BJ (cell line): ENCODE results near the gene LYRM9. TPM values are rescaled to one million over a fixed set of nuclear protein-coding genes. Genes with fewer than 3 reads are reported as not detected.

Experiments used
- CTCF ChIA-PET: fragments of 350-600 bp; formaldehyde crosslinking; extraction: SDS; loops from one replicate; lab custom pipeline; 2021; ENCODE audit warnings: antibody characterized with exemption, inconsistent platforms; lab: Yijun Ruan, JAX
- POLR2A ChIA-PET: fragments of 300-600 bp; sonication (Branson Sonifier 250); formaldehyde crosslinking; extraction: SDS; loops from one replicate; lab custom pipeline; 2021; ENCODE audit warnings: antibody characterized with exemption; lab: Charles Lee
- DNase-seq: peaks from one replicate; pipeline ENCODE4 v3.0.0-alpha.2; 2011; ENCODE audit warnings: low read depth
- H3K27me3 ChIP-seq: 2 replicates; pipeline ENCODE4 v1.6.0; 2011; ENCODE audit warnings: low read length; ENCODE audit not compliant: control insufficient read depth, insufficient read depth
- H3K36me3 ChIP-seq: 2 replicates; pipeline ENCODE4 v1.5.1; 2011; ENCODE audit warnings: low read length; ENCODE audit not compliant: control insufficient read depth, insufficient read depth
- H3K4me3 ChIP-seq: 2 replicates; pipeline ENCODE4 v1.5.1; 2011; ENCODE audit warnings: low read depth, mild to moderate bottlenecking, control low read depth, low read length
- polyA plus RNA-seq: library from polyadenylated mRNA; depleted of rRNA; stranded (reverse); fragments of >200 nt; gene quantifications from 2 replicates; pipeline ENCODE4 v1.2.3, GENCODE V29; 2011
- TF ChIP-seq, protein P1 (sequence below): IDR thresholded peaks from 2 replicates; pipeline ENCODE4 v1.5.1; 2011; ENCODE audit warnings: low read depth, mild to moderate bottlenecking, control low read depth, inconsistent platforms, low read length, moderate library complexity; ENCODE audit not compliant: insufficient read depth

Gene LYRM9
- polyA plus RNA-seq, 1 experiment = 7.0 TPM

DNA sequence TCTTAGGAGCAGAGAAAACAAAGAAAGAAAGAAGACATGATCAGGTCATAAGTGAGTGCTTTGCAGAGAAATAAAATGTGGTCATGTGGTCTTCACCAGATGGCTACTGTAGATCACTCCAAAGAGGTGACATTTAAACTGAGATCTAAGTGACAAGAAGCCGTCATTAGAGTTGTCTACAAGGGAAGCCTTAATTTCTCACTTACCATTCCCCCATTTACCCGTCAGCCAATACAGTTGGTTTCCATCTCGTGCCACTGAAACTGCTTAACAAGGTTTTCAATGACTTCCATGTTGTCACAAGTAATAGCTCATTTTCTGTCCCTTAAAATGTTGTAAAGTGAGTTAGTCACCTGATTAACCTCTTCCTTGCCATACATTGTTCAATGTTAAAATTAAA lies 6.4 kb upstream of the LYRM9 start:
- Histone ChIP-seq H3K27me3 (peaks cover 3% of the 10 kb centered on the region), H3K36me3 (no peaks in the 10 kb centered on the region), H3K4me3 (no peak overlapping the region)
- TF ChIP-seq, protein P1, sequence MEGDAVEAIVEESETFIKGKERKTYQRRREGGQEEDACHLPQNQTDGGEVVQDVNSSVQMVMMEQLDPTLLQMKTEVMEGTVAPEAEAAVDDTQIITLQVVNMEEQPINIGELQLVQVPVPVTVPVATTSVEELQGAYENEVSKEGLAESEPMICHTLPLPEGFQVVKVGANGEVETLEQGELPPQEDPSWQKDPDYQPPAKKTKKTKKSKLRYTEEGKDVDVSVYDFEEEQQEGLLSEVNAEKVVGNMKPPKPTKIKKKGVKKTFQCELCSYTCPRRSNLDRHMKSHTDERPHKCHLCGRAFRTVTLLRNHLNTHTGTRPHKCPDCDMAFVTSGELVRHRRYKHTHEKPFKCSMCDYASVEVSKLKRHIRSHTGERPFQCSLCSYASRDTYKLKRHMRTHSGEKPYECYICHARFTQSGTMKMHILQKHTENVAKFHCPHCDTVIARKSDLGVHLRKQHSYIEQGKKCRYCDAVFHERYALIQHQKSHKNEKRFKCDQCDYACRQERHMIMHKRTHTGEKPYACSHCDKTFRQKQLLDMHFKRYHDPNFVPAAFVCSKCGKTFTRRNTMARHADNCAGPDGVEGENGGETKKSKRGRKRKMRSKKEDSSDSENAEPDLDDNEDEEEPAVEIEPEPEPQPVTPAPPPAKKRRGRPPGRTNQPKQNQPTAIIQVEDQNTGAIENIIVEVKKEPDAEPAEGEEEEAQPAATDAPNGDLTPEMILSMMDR = no peak
- ChIA-PET CTCF (interaction anchor here (1.3 kb wide), 1 partner anchor 94 kb away, joined by 3 read pairs; no protein-coding TSS in a partner anchor), POLR2A (no interaction called here)
- DNase-seq = no peak

DNA sequence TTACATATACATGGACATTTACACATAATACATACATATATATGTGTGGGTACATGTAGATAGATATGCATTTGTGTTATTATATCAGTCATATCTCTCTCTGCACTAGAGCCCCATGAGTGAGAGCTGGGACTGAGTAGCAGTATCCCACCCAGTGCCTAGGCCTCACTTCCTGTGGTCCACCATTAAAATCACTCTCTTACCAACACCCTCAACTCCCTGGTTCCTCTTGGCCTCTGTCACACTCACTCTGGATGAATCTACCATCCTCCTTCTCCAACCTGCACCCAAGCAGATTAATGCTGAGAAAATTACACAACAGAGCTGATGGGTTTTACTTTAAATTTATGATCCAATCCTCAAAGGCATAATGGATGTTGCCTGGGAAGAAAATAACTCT lies 4.9 kb upstream of the LYRM9 start:
- Histone ChIP-seq H3K36me3 (no peaks in the 10 kb centered on the region), H3K4me3 (no peak overlapping the region), H3K27me3 (peaks cover 4% of the 10 kb centered on the region; the same call in 1 of the 2 replicates)
- TF ChIP-seq, protein P1 = no peak
- no peak for DNase-seq
- ChIA-PET CTCF (interaction anchor here (0.7 to 1.5 kb wide), 2 partner anchors 18 to 209 kb away, joined by 3 to 4 read pairs; no protein-coding TSS in a partner anchor), POLR2A (no interaction called here)

DNA sequence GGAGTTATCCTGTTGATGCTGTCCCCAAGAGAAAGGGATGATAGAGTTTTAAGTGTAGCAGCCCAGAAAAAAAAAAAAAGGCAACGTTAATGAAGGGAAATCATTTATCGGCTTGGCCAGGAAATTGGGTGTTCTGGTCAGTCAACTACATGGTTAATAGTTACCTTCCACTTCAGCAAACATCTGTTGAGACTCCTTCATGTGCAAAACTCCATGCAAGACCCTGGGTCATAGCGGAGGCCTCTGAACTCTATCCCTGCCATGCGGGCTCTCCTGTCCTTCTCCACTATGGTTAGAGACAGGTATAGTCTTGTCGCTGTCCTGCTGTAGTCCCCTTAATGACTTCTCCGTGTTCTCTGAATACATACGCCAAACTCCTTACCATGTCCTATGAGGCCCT lies 3.5 kb upstream of the LYRM9 start:
- no peak overlapping the region for H3K4me3 ChIP-seq
- POLR2A ChIA-PET = no interaction called here
- CTCF ChIA-PET = no interaction called here
- peaks cover 4% of the 10 kb centered on the region; the same call in 1 of the 2 replicates for H3K27me3 ChIP-seq
- DNase-seq = no peak
- no peaks in the 10 kb centered on the region for H3K36me3 ChIP-seq
- TF ChIP-seq, protein P1 = no peak

DNA sequence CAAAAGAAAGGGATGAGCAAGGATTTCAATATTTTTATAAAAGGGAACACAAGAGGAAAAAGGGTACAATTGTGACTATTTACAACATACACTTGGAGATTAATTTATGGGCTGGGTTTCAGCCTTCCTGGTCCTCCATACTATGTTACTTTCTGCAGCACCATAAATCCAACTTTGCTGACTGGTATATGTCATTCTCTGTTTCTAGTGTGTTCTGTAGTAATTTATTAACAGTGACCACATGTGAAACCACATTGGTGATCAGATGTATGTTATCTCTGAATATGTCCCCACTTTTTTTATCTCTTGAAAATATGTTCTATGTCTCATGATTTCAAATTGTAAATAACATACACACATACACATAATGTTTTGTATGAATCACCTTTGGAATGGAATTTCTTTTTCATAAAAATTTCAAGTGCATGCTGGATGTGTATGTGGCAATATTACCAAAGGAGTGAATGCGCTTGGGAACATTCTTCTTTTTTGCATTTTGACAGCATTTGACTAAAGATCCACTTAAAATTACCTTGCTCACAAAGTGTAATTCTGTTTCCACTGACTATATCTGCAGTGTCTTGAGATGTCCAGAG lies 2.9 kb upstream of the LYRM9 start:
- H3K27me3 ChIP-seq = peaks cover 4% of the 10 kb centered on the region; the same call in 1 of the 2 replicates
- H3K36me3 ChIP-seq = no peaks in the 10 kb centered on the region
- ChIA-PET CTCF (no interaction called here), POLR2A (no interaction called here)
- no peak overlapping the region for H3K4me3 ChIP-seq
- TF ChIP-seq, protein P1 = no peak
- no peak for DNase-seq

DNA sequence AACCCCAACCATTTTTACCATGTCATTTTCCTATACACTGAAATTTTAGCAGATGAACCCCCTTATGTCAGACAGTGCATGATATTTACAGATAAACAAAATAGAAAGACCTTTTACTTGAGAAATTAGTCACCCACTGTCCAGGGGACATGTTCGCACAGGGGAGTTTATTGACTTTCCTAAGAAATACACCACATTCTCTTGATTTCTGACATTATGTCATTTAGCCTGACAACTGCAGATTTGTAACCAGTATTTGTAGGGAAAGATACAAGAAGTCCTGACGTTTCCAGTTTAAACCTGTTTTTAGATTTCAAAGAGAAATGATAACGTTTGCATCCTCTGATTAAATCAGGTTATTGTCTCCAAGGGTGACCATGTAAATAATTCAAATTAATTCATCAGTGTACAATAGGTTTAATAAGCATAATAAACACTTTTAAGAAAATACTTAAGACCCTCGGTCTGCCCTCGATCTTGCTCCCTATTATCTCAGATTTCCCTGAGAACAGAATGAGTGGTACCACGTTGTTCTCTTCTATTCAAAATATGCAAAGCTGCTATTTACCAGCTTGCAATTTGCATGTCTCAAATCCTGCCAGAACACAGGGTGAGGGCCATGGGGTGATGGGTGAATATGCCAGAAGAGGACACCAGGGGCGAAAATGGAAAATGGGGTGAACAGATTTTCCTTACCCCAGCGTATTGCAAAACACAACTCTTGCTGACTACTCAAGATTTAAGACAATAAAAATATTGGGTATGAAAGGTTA lies 2.1 kb upstream of the LYRM9 start:
- POLR2A ChIA-PET = no interaction called here
- peaks cover 4% of the 10 kb centered on the region; the same call in 1 of the 2 replicates for H3K27me3 ChIP-seq
- H3K4me3 ChIP-seq = no peak overlapping the region
- TF ChIP-seq, protein P1 = no peak
- CTCF ChIA-PET = interaction anchor here (0.8 to 3.3 kb wide), 2 partner anchors 13 to 14 kb away, joined by 3 to 47 read pairs; no protein-coding TSS in a partner anchor
- DNase-seq = no peak
- H3K36me3 ChIP-seq = no peaks in the 10 kb centered on the region
